ENCODE data around the gene FRRS1.

DNA sequence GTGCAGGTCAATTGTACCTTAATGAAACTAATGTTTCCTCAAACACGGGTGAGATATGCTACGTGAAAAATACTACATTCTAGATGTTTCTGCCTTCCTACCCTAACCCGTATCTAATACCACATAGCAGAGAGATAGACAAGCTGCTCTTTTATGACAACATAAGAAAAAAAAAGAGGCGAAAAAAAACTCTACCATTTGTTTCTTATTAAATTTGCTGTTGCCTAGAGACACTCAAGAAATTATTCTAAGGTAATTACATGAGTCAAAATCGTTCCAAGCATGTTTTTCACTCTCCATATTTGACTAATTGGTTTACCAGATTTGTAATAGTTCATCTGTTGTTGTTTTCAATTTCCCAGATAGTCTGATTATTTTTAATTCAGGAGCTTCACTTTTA, 93.1 kb downstream of the FRRS1 start:
- no peak for TF ChIP-seq EZH2 (IDR thresholded peaks at IDR 0.05; ENCODE audit: insufficient read depth, poor library complexity, severe bottlenecking)
- TF ChIP-seq EZH2phosphoT487 (IDR thresholded peaks at IDR 0.05; ENCODE audit: insufficient read depth, low read depth), result no peak

Data from GM23248 (cell line).